ENCODE measurements around the gene DYRK2. TPM values are rescaled to one million over a fixed set of nuclear protein-coding genes. Genes with fewer than 3 reads are reported as not detected.

Gene DYRK2
- 30.4 and 34.1 TPM in 2 replicates for total RNA-seq (2014; rRNA removed; shearing (Covaris generic))
- polyA plus RNA-seq (2016; fragmentation: Nextera tagmentation; extraction: Ambion mirVana): 6.9 and 7.1 TPM in 2 replicates
- long read RNA-seq, partial matches to known transcripts: 0 of 2 reads
- long read RNA-seq, other reads (novel, unspliced or antisense): 2 of 2 reads

- H3K79me2 ChIP-seq (replicated peaks; ENCODE audit: insufficient read depth): peaks cover 44% of the 10 kb centered on the region
- peak within 1 kb of the TSS; percentile 93 for H3K4me3 Mint-ChIP-seq
- peaks cover 6% of the 10 kb centered on the region; the same call in 1 of the 2 replicates for H3K27me3 ChIP-seq (ENCODE audit: insufficient read depth)
- peak within 1 kb of the TSS; percentile 83 for H3K27ac ChIP-seq (ENCODE audit: low read depth)
- DNase-seq (ENCODE audit: low spot score) (peak; percentile 77), ATAC-seq (peak; percentile 22)
- H3K4me2 ChIP-seq: peak within 1 kb of the TSS; percentile 96
- peaks cover 5% of the 10 kb centered on the region; the same call in 2 of the 3 replicates for H3K9me3 Mint-ChIP-seq
- peaks cover 36% of the 10 kb centered on the region for H3K4me1 ChIP-seq (ENCODE audit: insufficient read depth)
- H3K4me1 Mint-ChIP-seq: peaks cover 35% of the 10 kb centered on the region
- no peaks in the 10 kb centered on the region for H3F3A ChIP-seq (replicated peaks; ENCODE audit: low read depth)
- peaks cover 33% of the 10 kb centered on the region for H4K20me1 ChIP-seq (replicated peaks; ENCODE audit: insufficient read depth)
- H3K36me3 Mint-ChIP-seq (ENCODE audit: low read depth): peaks cover 30% of the 10 kb centered on the region
- peak within 1 kb of the TSS; percentile 81 for H3K27ac Mint-ChIP-seq
- peak within 1 kb of the TSS; percentile 99 for H2AFZ ChIP-seq
- H3K4me3 ChIP-seq: peak within 1 kb of the TSS; percentile 97
- TF ChIP-seq ZNF114 (CRISPR knock-in tag; IDR thresholded peaks at IDR 0.05) (no peak), POLR2AphosphoS5 (IDR thresholded peaks at IDR 0.05; ENCODE audit: low read depth) (peak; percentile 88), ZNF331 (CRISPR knock-in tag; IDR thresholded peaks at IDR 0.05; ENCODE audit: low read depth) (no peak), REST (IDR thresholded peaks at IDR 0.05; ENCODE audit: unreplicated experiment) (no peak)
- no peaks in the 10 kb centered on the region for H3K9me2 ChIP-seq (ENCODE audit: insufficient read depth)
- H3K36me3 ChIP-seq (ENCODE audit: insufficient read depth): no peaks in the 10 kb centered on the region; the same call in none of the 2 replicates
- peaks cover 15% of the 10 kb centered on the region for H3K27me3 Mint-ChIP-seq (ENCODE audit: insufficient read depth, low read depth, poor library complexity)
These were observed at the start of gene DYRK2 for GRCh38 chr12:67648521-67649260. TSS of gene DYRK2 (plus strand) at chr12:67648745. CDS start at chr12:67649134, 389 bp downstream.

GRCh38 chr12:67599691-67600090 lies 48.9 kb upstream of the DYRK2 start:
- Histone ChIP-seq H3K27ac (ENCODE audit: low read depth) (no peak overlapping the region), H3K9me2 (ENCODE audit: insufficient read depth) (no peaks in the 10 kb centered on the region), H3K79me2 (replicated peaks; ENCODE audit: insufficient read depth) (no peaks in the 10 kb centered on the region), H2AFZ (no peak overlapping the region), H3K36me3 (ENCODE audit: insufficient read depth) (no peaks in the 10 kb centered on the region), H4K20me1 (replicated peaks; ENCODE audit: insufficient read depth) (no peaks in the 10 kb centered on the region), H3K4me1 (ENCODE audit: insufficient read depth) (peaks cover 3% of the 10 kb centered on the region; the same call in 1 of the 2 replicates), H3F3A (replicated peaks; ENCODE audit: low read depth) (no peaks in the 10 kb centered on the region), H3K4me2 (no peak overlapping the region), H3K4me3 (no peak overlapping the region), H3K27me3 (ENCODE audit: insufficient read depth) (no peaks in the 10 kb centered on the region)
- Mint-ChIP-seq H3K4me3 (no peak overlapping the region), H3K27me3 (ENCODE audit: insufficient read depth, low read depth, poor library complexity) (no peaks in the 10 kb centered on the region), H3K27ac (no peak overlapping the region), H3K36me3 (ENCODE audit: low read depth) (peaks cover 9% of the 10 kb centered on the region; the same call in 1 of the 3 replicates), H3K4me1 (peaks cover 14% of the 10 kb centered on the region), H3K9me3 (peaks cover 9% of the 10 kb centered on the region; the same call in 2 of the 3 replicates)
- ATAC-seq (no peak), DNase-seq (ENCODE audit: low spot score) (no peak)
- TF ChIP-seq ETS1 (IDR thresholded peaks at IDR 0.05) (no peak), POLR2AphosphoS5 (IDR thresholded peaks at IDR 0.05; ENCODE audit: low read depth) (no peak), ZNF331 (CRISPR knock-in tag; IDR thresholded peaks at IDR 0.05; ENCODE audit: low read depth) (no peak), CREB1 (CRISPR knock-in tag; IDR thresholded peaks at IDR 0.05; ENCODE audit: low read depth) (no peak), EZH2 (IDR thresholded peaks at IDR 0.05; ENCODE audit: low read depth, unreplicated experiment) (no peak), CTCF (conservative IDR thresholded peaks at IDR 0.05; ENCODE audit: low read depth in 2 of 2) (no peak), NANOG (IDR thresholded peaks at IDR 0.05; ENCODE audit: borderline replicate concordance) (no peak), EZH2phosphoT487 (IDR thresholded peaks at IDR 0.05; ENCODE audit: unreplicated experiment) (no peak)

All from GM23338 (cell line).